UCSD-AML1 (cell line): ENCODE results near the gene OLFM3.

Experiments used
- DNase-seq: peaks from one replicate; lab custom pipeline; 2025; ENCODE audit not compliant: unreplicated experiment; lab: John Stamatoyannopoulos, UW

Gene OLFM3

DNA sequence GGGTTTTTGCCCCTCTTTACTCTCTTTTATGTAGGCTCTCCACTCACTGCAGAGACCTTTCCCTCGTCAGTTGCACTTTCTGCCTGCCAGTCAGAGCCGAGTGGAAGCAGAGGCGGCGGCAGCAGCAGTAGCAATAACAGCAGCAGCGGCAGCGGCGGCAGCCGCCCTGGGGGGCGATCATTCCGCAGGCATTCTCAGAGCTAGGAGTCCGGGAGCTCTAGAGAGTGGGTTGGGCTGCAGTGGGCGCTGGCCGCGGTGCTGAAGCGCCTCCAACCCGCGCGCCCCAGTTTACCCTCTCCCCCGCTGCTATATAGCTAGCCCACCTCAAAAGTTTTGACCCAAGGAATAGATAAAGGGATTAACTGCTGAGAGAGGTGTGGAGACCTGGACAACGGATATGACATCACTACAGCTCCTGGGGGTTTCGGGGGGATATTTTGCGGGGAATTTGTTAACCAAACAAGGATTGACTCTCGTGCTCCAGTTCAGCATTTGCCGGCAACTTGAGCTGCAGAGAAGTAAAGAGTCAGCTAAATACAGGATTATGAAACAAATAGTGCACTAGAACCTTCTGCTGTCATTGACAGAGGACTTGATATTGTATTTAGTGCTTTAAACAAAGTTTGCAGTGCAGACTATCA, at the start of gene OLFM3:
Gene OLFM3, minus strand, starts transcription at position 102 of the 641 bp plus-strand sequence.
- peak; percentile 10 for DNase-seq

DNA sequence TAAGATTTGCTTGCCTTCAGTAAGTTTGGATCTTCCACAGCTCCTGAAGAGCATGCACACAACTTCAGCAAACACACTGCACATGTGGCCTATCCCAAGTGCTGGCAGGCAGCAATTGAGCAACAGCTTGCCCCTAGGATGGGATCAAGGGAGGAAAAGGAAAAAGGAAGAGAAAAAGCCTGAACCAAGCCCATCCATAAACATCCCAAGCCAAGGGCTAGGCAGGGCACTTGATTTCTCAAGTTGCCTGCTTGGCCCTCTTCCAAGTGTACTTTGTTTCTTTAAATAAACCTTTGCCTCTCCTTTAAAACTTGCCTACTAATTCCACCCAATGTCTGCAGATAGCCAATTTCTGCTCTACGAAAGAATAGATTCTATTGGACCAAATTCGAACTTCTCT, 49.0 kb upstream of the OLFM3 start:
- DNase-seq = no peak

DNA sequence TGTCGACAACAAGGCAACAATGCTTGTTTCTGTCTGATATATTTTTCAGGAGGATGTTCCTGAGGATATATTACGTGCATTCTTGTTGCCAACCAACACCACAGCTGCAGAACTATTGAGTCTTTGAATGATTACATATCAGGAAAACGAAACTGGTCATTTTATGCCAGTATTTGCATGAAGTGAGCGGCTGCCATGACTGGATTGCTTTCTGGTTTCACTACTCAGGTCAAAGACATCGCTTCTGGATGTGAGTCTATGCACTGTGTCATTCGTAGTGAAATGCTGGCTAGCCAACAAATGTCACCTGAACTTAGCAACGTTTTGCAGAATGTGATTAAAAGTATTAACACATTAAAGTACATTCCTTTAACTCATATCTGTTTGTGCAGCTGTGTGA, 35.8 kb upstream of the OLFM3 start:
- DNase-seq = no peak

DNA sequence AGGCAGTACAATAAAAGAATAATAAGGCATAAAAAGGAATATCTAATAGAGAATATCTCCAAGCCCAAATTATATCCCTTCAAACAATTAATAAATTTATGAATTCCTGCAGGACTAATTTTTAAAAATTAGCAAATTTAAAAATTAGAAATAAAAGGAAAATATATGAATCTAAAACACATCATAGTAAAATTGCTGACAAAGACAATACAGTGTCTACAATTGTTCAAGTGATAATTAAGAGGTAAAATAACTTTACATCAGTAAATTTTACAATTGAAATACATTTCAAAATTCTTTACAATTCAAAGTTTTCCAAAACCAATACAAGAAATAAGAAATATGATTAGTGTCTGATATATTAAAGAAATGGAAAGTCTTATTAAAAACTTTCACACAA, 22.8 kb upstream of the OLFM3 start:
- DNase-seq = no peak

DNA sequence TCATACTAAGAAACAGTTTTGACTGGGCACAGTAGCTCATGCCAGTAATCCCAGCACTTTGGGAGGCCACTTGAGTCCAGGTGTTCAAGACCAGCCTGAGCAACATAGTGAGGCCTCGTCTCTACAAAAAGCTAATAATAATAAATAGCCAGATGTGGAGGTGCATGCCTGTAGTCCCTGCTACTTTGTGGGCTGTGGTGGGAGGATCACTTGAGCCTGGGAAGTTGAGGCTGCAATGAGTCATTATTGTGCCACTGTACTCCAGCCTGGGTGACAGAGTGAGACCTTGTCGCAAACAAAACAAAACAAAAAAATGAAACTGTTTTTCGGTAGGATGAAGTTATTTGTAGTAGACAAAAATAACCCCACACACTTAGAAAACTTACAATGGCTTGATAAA, 19.0 kb upstream of the OLFM3 start:
- no peak for DNase-seq

DNA sequence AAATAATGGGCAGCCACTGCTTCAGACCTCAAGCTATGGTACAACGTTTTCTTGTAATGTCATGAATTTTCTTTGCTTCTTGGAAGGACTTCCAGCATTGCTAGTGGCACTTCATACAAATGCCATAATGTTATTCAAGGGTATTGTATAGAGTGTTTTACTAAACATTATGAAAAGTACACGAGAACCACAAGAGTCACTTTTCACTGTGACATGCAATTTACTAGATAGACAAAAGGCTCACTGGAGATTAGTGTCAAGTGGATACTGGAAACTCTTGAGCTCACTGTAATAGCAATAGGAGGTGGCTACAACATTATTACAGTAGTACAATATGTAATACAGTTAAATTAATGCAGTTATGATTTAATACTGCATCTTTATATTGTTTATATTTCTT, 5.3 kb upstream of the OLFM3 start:
- DNase-seq = no peak

DNA sequence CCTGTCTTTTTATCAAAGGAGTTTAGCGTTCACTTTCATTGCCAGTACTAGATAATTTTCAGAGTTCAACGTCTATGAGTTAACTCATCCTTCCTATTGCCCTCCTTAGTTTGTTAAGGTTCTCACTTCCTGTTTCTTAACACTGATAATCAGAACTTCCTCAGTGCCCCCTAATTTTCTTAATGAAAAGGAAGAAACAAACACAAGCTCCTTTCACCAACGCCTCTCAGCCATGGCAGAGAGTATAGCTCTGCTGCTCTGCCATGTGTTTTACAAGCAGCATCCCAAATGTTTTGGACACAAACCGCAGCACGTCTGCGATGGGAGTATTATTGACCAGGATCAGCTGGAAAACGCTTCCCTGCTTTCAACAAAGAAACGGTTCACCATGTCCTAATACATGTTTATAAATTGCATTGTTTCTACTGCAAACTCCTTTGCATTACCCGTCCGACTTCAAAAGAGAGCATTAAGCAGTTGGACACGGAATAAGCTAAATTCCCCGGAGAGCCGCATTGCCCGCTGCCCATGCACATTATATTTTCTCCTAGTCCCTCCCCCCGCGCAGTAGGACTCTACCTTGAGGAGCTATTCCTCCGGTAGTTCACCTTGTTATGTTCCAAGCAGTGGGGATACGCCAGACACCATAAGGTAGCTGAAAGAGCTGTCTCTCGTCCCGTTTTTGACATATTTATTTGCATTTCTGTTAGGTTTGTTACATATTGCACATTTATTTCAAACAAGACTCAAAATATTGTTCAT, 561 bp downstream of the OLFM3 start:
- no peak for DNase-seq

DNA sequence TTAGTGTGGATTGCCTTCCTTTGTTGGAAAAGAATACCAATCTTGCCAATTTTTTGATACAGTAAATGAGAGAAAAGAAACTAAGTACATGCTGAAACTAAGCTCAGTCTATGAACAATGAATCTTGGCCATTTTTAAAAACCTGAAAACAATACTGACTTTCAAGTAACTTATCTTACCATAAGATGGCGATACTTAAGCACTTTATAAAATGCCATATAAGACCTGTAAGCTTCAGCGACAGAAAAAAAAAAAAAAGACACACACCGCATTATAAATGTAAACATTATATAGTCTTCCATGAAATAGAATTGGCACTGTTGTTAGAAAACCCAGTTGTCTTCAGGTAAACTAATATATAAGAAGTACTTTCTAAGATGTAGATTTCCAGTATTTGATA, 3.0 kb downstream of the OLFM3 start:
- no peak for DNase-seq

DNA sequence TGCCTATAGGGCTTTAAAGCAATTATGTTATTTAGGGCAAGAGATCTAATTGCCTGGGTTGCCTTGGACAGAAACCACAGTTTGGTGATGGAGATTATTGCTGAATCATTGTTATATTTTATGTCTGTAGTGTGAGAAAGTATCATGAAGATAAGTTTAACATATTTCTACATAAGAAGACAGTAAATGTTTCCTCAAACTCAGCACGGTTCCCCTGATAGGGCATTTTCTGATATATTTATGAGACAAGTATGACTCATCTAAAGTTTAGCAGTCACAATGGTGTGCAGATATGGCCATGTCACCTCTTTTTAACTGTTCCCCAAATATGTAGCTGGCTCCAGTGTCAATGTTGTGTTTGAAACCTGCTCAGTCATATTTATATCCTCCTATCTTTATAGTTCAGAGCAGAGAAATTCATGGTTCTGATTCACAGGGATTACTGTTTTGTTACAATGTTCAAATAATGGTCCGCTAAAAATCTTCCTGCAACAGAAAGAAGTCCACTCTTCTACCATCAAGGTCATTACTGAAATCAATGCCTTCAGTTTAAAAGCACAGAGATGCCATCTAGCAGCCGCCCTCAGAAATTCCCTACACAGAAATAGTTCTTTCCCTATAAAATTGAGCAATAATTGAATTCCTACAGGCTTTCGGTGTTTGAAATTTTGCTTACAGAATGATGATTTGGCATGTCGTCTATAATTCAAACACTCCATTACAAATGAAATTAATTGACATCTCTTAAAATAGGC, 3.7 kb downstream of the OLFM3 start:
- DNase-seq = no peak

DNA sequence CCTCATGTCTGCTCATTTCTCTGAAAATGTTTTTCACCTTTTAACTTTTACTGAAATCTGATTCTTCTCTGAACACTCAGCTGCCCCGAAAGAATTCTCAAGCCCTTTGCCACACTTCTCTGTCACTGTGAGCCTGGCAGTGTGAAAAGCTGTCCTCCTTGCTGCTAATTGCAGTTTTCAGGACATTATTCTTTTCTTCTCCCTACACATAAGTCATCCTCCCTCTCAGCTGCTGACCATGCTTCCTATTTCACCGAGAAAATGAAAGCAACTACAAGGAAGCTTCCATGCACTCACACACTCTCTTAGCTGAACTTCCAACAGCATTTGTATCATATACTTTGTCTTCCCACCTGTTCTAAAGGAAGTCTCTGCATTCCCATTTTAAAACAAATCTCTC, 15.8 kb downstream of the OLFM3 start:
- DNase-seq = peak; percentile 3

DNA sequence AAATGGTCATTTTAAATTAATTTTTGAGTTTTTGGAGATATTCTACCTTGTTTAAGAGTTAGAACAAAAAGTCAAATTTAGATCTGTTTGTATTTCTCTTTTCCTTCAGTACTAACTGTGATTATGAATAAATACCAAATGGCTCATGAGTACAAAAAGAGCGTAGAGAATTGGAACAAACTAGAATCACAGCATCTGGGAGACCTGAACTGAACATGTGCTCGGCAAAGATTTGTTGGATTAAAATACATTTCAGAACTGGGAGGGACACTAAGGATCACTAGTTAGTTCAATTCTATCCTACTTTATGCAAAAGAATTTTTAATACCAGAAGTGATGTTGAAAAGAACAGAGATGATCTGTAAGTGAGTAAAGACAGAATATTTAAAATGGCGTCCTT, 19.5 kb downstream of the OLFM3 start:
- no peak for DNase-seq

DNA sequence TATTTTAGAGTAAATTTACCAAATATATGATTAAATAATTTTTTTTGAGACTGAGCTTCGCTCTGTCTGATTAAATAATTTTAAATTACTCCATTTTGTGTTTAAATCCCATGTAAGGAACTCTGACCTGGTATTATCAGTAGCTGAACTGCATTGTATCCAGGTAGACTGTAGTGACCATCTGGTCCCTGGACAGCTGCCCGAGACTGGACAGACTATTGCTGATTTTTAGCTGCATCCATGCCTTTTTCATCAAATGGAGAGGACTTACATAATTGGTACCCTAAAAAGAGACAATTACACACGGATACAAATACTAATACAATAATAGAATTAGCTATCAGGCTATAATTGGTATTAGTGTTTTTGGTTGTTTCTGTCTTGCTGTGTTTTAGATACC, 20.6 kb downstream of the OLFM3 start:
- no peak for DNase-seq

DNA sequence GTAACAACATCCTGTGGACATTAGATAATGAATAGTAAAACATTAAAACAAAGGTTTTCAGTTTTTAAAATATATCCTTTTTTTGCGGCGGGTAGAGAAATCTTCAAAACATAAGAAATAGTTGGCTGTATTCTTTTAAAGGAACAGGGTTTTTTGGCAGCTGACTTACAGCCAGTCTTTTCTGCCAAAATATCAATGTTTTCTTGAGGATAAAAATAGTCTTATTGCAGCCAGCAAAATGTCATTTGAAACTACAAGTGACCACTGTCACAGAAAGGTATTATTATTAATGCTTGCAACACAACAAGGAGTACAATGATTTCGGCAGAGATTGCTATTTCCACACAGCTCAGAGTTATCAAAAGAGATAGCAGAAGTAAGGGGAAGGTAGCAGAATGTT, 21.4 kb downstream of the OLFM3 start:
- no peak for DNase-seq

DNA sequence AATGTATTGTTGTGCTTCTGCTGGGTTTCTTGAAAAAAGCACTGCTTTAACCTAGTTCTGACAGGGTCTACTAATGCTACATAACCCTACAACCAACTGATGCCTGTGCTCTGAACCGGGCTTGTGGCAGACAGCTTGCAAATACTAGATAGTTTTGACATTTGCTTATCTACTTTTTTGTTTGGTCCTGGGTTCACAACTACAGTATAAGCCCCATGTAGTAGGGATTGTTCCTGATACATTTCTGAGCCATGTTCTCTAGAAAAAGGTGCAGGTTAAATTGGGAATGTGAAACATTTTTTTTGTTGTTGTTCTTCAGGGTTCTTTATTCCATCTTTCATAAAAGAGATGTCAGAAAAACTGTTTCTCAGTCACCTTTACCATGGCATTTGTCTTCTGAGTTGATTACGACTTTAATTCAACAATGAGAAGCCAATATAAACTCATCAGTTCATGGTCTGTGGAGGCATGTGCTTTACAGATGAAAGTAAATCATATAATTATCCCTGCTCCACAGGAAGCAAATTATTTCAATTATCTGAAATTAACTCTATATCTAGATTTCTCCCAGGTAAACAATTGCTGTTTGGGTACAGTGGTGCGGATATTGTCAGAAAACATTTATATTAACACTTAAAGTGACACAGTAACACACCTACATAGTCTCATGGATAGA, 22.0 kb downstream of the OLFM3 start:
- no peak for DNase-seq

DNA sequence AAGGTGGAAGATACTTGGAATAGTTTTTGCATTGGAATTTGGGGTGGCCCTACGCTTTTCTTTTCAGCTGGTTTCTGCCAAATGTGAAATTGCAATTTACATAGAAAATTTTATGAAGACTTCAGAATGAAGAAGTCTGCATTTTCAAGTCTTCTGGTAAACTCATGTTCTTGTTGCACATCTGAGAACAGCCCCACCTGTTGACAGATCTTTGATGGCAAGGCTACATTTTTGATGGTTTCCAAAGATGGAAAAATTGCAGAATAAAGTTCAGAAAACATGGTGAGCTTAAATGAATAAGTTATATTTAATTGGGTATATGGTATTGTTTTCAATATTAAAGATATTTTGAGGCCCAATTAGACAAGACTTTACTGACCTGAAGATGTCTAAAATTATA, 25.4 kb downstream of the OLFM3 start:
- DNase-seq = no peak

DNA sequence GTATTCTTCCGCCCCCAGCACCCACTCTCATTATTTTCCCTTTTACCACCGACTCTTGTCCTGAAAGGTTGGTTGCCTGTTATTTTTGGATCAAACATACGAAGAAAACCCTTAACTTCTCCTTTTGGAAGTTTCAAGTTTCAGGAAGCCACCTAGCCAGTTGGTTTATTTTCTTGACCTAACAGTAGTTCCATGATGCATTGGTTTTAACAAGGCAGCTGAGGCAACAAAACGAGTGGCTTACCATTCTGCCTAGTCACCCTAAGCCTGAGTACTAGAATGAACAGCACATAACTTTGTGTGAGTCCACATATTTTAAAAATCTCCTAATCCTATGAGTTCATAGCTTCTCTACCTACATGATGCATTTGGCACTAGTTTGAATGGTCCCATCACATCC, 28.9 kb downstream of the OLFM3 start:
- no peak for DNase-seq

DNA sequence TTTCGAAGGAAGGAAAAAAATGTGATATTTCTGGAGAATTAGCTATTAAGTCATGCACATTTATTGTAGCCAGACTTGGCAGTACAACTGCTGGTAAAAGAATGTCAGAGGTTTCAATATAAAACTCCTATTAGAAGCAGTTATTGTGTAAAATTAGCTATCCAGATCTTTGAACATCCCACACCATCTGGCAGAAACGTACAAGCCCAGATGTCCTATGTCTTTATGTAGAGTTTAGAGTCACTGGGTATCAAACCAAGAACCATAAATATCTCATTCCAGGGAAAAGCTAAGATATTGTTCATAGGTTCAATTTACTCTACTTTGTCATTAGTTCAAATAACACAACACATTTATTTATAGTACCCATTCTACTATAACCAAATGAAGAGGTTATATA, 31.4 kb downstream of the OLFM3 start:
- DNase-seq = no peak

DNA sequence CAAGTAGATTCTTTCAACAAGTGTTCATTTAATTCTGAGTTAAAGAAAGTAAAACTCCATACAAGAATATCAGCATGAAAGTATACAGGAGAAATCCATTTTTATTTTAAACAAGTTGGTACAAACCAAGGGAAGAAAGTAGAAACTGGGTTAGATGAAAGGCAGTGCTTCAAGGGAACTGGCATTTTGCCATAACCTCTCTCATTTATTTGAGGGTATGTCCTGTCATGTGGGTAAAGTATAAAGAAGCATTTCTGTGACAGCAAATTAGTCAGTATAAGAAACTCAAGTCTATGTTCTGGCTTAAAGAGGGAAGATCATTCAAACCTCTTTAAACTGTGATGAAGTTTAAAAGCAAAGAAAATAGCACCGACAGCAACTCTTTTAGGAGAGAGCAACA, 32.0 kb downstream of the OLFM3 start:
- no peak for DNase-seq

DNA sequence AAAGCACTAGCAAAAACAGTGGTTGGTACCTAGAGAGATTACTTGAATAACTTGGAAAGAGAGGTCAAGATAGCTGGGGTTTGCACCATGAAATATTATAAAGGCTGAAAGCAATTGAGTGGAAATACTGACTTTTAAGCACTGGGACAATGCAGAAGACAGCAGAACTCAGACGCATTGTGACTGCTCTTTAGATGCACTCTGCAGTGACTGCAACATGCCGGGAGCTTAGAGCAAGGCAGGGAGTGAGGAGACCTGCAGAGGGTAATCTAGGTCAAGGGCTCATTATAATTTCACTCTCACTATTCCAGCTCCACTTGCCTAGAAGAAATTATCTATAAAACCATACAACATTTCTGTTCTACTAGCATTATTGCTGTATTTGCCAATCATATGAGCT, 36.6 kb downstream of the OLFM3 start:
- DNase-seq = no peak

DNA sequence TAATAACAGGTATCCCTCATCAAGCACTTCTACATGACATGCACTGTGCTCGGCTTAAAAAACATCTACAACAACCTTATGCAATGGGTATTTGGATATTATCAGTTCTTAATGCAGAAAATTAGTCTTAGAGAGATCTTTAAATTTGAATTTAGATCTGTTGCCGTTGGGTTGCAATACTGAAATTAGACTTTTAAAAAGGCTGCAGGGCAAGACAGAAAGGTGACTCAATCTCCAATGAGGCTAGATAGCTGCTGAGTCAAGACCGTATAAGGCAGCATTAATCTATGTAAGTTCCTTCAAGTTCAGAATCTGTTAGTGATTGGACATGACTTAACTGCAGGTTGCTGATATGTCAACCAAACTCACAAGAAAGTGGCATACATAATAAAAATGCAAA, 37.3 kb downstream of the OLFM3 start:
- no peak for DNase-seq

DNA sequence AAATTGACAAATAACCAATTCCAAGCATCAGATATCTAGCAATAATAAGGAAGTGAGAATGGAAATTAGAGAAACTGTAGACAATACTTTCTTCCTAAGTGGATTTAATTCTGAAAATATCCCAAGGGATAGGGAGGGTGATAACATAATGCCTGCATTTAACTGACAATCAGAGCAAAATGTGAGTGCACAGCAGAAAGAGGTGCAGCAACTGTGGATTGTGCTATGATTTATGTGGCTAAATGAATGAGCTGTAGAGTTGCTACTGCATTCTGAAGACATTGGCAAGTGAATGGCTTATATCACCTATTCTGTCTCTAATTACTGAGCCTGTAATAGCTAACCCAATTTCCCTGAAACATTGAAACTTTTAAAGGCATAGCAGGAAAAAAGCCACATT, 39.0 kb downstream of the OLFM3 start:
- DNase-seq = no peak

DNA sequence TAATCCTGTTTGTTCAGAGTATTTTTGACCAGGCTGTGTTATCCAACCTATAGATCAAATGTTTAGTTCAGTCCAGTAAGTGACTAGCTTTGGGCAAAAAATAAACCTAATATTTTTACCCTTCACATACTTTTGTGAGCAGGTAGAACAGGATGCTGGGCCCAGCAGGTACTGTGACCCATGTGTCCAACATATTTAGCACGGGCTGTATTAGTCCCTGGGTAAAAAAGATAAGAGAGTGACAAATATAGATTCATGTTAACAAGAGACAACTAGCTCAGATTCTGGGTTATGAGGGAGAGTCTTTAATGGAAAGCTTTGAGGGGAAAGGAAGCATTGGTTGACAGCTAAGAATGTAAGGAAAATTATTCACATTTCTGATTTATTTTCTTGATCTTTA, 43.1 kb downstream of the OLFM3 start:
- DNase-seq = no peak
